Stomach (tissue), 9 donors: ENCODE measurements around the gene FGFRL1. TPM values are rescaled to one million over a fixed set of nuclear protein-coding genes. Genes with fewer than 3 reads are reported as not detected.

ENCODE experiments used
- DNase-seq, 2 donors: peaks; one replicate each; pipeline versions ENCODE4 v3.0.0 to v3.0.0-alpha.2; 2013 to 2019
- H3K27ac ChIP-seq, 5 donors: fragments of 200-600 bp in 4 of 5; sonication (generic) in 4 of 5; one replicate each; pipeline ENCODE4 v1.5.1; 2013 to 2019; ENCODE audit warnings: mild to moderate bottlenecking in 1 of 5, moderate library complexity in 1 of 5
- H3K27me3 ChIP-seq, 3 donors: fragments of 200-600 bp; sonication (generic); one replicate each; pipeline ENCODE4 v1.5.1; 2017 to 2019; ENCODE audit warnings: mixed run types in 1 of 3
- H3K36me3 ChIP-seq, 4 donors: fragments of 200-600 bp; sonication (generic); 1 replicate in 3 of 4; 2 replicates in 1 of 4; pipeline ENCODE4 v1.5.1; 2016 to 2019
- H3K4me1 ChIP-seq, 4 donors: fragments of 200-600 bp; sonication (generic); one replicate each; pipeline ENCODE4 v1.5.1; 2016 to 2019
- H3K4me3 ChIP-seq, 4 donors: fragments of 200-600 bp; sonication (generic) in 3 of 4; one replicate each; pipeline ENCODE4 v1.5.1; 2016 to 2019; ENCODE audit warnings: mild to moderate bottlenecking in 1 of 4
- H3K9me3 ChIP-seq, 4 donors: fragments of 200-600 bp; sonication (generic); one replicate each; pipeline ENCODE4 v1.5.1; 2016 to 2019
- EP300 ChIP-seq: sonication (generic); formaldehyde crosslinking; IDR thresholded peaks from one replicate; pipeline ENCODE4 v1.6.1; 2017; ENCODE audit warnings: antibody characterized with exemption
- POLR2A ChIP-seq, 4 donors: fragments of 450-650 bp; IDR thresholded peaks; one replicate each; pipeline ENCODE4 v1.6.1; 2016; ENCODE audit warnings: antibody characterized with exemption in 4 of 4, control low read depth in 2 of 4, mild to moderate bottlenecking in 1 of 4, moderate library complexity in 1 of 4
- POLR2AphosphoS5 ChIP-seq, 3 donors: sonication (generic); formaldehyde crosslinking; IDR thresholded peaks; one replicate each; pipeline ENCODE4 v1.6.1; 2016; ENCODE audit warnings: antibody characterized with exemption in 3 of 3
- WGBS, 5 donors: extraction: QIAGEN DNeasy Blood & Tissue Kit in 3 of 5; methylation state at CpG; one replicate each; pipeline versions ENCODE4 v1.1.5 to v1.1.7; 2013 to 2018; 5-methylcytosine and 5-hydroxymethylcytosine counted together
- intact Hi-C: fragments of 100-400 bp; cut with DNase I; formaldehyde crosslinking; loops from one replicate; pipeline ENCODE4 v1.15.1; 2023; ENCODE audit warnings: low total_unique reads
- polyA plus RNA-seq, 3 donors: library from polyadenylated mRNA; stranded (reverse); fragments of 200-250 nt; gene quantifications; one replicate each; pipeline ENCODE4 v1.2.3, GENCODE V29; 2013
- total RNA-seq, 5 donors: library from RNA; depleted of rRNA; stranded (reverse); fragments of >200 nt; gene quantifications; one replicate each; pipeline versions ENCODE4 v1.1.0 to v1.2.3, GENCODE V29; 2014 to 2016
- TF ChIP-seq, protein P1 (sequence below), 7 experiments: fragments of 450-650 bp in 4 of 7; fragments of 200-600 bp in 3 of 7; sonication (generic) in 3 of 7; IDR thresholded peaks; one replicate each; pipeline ENCODE4 v1.5.1; 2016 to 2019; ENCODE audit warnings: antibody characterized with exemption in 7 of 7, control low read depth in 2 of 7, mild to moderate bottlenecking in 1 of 7
- donor health status: healthy with polysubstance abuse.
- donor health status: Bipolar disorder and iron deficiency.
- donor health status: healthy.

FGFRL1 gene
- total and polyA plus RNA-seq, 8 donors = 3.5 to 42.7 (median 9.8) TPM

DNA sequence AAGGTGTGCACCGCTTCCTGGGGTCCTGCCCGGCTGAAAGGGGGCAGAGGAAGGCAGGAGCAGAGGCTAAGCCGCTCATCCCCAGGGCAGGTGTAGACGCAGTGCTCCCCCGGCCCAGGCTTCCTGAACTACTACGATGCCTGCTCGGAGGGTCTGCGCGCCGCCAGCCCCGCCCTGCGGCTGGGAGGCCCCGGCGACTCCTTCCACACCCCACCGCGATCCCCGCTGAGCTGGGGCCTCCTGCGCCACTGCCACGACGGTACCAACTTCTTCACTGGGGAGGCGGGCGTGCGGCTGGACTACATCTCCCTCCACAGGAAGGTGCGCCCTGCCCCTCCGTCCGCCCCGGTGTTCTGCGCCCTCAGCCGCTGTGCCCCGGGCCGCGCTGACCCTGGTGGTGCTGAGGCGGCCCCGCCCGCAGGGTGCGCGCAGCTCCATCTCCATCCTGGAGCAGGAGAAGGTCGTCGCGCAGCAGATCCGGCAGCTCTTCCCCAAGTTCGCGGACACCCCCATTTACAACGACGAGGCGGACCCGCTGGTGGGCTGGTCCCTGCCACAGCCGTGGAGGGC lies 9.8 kb upstream of the FGFRL1 start:
- H3K9me3 ChIP-seq = no peaks in the 10 kb centered on the region
- TF ChIP-seq, protein P1, sequence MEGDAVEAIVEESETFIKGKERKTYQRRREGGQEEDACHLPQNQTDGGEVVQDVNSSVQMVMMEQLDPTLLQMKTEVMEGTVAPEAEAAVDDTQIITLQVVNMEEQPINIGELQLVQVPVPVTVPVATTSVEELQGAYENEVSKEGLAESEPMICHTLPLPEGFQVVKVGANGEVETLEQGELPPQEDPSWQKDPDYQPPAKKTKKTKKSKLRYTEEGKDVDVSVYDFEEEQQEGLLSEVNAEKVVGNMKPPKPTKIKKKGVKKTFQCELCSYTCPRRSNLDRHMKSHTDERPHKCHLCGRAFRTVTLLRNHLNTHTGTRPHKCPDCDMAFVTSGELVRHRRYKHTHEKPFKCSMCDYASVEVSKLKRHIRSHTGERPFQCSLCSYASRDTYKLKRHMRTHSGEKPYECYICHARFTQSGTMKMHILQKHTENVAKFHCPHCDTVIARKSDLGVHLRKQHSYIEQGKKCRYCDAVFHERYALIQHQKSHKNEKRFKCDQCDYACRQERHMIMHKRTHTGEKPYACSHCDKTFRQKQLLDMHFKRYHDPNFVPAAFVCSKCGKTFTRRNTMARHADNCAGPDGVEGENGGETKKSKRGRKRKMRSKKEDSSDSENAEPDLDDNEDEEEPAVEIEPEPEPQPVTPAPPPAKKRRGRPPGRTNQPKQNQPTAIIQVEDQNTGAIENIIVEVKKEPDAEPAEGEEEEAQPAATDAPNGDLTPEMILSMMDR (IDR thresholded peaks at IDR 0.05) = no peak
- TF ChIP-seq POLR2AphosphoS5 (IDR thresholded peaks at IDR 0.05) (no peak), POLR2A (IDR thresholded peaks at IDR 0.05) (no peak), EP300 (no peak)
- peak overlapping the region in 1 of 4 donors; percentile 39 for H3K4me3 ChIP-seq
- intact Hi-C loops = no loop called here
- no peak for DNase-seq
- H3K36me3 ChIP-seq = no peaks in the 10 kb centered on the region
- H3K27me3 ChIP-seq = peaks cover 26 to 99% (median 90%) of the 10 kb centered on the region in 3 donors
- 12 to 26% (median 19%) methylated on average over 21 to 48 of the region's 48 CpGs for WGBS, 5 donors
- no peak overlapping the region for H3K27ac ChIP-seq
- H3K4me1 ChIP-seq = peaks cover 29 to 41% (median 36%) of the 10 kb centered on the region in 4 donors

DNA sequence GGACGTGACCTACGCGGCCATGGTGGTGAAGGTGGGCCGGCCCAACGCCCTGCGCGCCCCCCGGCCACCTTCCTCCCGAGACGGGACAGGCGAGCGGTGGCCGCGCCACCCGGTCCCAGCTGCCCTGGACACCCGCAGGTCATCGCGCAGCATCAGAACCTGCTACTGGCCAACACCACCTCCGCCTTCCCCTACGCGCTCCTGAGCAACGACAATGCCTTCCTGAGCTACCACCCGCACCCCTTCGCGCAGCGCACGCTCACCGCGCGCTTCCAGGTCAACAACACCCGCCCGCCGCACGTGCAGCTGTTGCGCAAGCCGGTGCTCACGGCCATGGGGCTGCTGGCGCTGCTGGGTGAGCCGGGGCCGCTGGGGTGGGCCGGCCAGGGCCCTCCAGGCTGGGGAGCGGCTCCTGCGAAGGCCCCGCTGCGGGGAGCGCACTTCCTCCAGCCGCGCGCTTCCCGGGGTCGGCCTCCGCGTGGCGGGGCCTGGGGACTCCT lies 9.2 kb upstream of the FGFRL1 start:
- no peak for TF ChIP-seq POLR2AphosphoS5 (IDR thresholded peaks at IDR 0.05)
- TF ChIP-seq, protein P1 (IDR thresholded peaks at IDR 0.05) = no peak
- no peak for TF ChIP-seq POLR2A (IDR thresholded peaks at IDR 0.05)
- no peak for TF ChIP-seq EP300
- 0 to 3% (median 2%) methylated on average over 29 to 54 of the region's 54 CpGs for WGBS, 5 donors
- H3K27me3 ChIP-seq = peaks cover 26 to 99% (median 89%) of the 10 kb centered on the region in 3 donors
- peaks cover 0 to 5% (median 0%) of the 10 kb centered on the region in 4 donors for H3K9me3 ChIP-seq
- no peak overlapping the region for H3K27ac ChIP-seq
- DNase-seq = peak; percentile 72 to 90
- intact Hi-C loops = no loop called here
- peaks cover 27 to 35% (median 31%) of the 10 kb centered on the region in 4 donors for H3K4me1 ChIP-seq
- no peaks in the 10 kb centered on the region for H3K36me3 ChIP-seq
- H3K4me3 ChIP-seq = peak overlapping the region in 3 of 4 donors; percentile 12 to 39 (median 20)

DNA sequence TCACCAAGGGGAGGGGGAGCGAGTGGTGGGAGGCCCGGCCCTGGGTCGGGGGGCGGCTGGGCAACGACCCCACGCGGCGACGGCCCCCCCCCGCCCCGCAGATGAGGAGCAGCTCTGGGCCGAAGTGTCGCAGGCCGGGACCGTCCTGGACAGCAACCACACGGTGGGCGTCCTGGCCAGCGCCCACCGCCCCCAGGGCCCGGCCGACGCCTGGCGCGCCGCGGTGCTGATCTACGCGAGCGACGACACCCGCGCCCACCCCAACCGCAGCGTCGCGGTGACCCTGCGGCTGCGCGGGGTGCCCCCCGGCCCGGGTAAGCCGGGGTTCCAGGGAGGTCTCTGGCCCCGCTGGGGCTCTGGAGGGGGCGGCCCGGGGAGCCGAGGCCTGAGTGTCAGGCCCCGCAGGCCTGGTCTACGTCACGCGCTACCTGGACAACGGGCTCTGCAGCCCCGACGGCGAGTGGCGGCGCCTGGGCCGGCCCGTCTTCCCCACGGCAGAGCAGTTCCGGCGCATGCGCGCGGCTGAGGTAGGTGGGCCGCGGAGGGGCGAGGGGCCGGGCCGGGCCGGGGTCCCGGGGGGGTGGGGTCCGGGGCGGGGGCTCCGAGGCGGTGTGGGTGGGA lies 8.7 kb upstream of the FGFRL1 start:
- WGBS, 5 donors = 0 to 3% (median 3%) methylated on average over 1 to 75 of the region's 75 CpGs; no CpG with 5 or more reads in 1 of the 5 donors
- H3K4me3 ChIP-seq = peak overlapping the region in 3 of 4 donors; percentile 12 to 39 (median 20)

More for the DNA sequence above, 8.7 kb upstream of the FGFRL1 start:
- H3K9me3 ChIP-seq = peaks cover 0 to 6% (median 0%) of the 10 kb centered on the region in 4 donors
- no peak for DNase-seq
- no peak overlapping the region for H3K27ac ChIP-seq
- H3K36me3 ChIP-seq = no peaks in the 10 kb centered on the region
- TF ChIP-seq, protein P1 (IDR thresholded peaks at IDR 0.05) = no peak
- TF ChIP-seq POLR2AphosphoS5 (IDR thresholded peaks at IDR 0.05) = no peak
- H3K4me1 ChIP-seq = peaks cover 21 to 30% (median 26%) of the 10 kb centered on the region in 4 donors
- intact Hi-C loops = no loop called here
- H3K27me3 ChIP-seq = peaks cover 26 to 97% (median 85%) of the 10 kb centered on the region in 3 donors
